Activated CD8-positive, alpha-beta T cell treated with anti-CD3 and anti-CD28 coated beads for 36 hours (primary cell): ENCODE measurements around the gene PDZD2. TPM values are rescaled to one million over a fixed set of nuclear protein-coding genes. Genes with fewer than 3 reads are reported as not detected.
A peak's percentile ranks its signal among the peaks of the same experiment; 100 is the strongest.

Source experiments
- ATAC-seq: fragments of 200-7000 bp; cut with Tn5 transposase; one replicate; pipeline ENCODE4 v1.10.0; 2021; ENCODE audit warnings: mild to moderate bottlenecking, moderate library complexity
- CTCF ChIA-PET: fragments of 350-600 bp; sonication (Branson Sonifier 250); formaldehyde crosslinking; loops from one replicate; lab custom pipeline; 2021; ENCODE audit warnings: antibody characterized with exemption; lab: Charles Lee
- POLR2A ChIA-PET: fragments of 350-600 bp; sonication (Branson Sonifier 250); formaldehyde crosslinking; loops from one replicate; lab custom pipeline; 2021; ENCODE audit warnings: antibody characterized with exemption; lab: Charles Lee
- DNase-seq: peaks from one replicate; pipeline ENCODE4 v3.0.0-alpha.2; 2020
- H3K27ac Mint-ChIP-seq: one replicate; pipeline ENCODE4 v1.8.0; 2021; ENCODE audit warnings: mild to moderate bottlenecking, mixed read lengths
- H3K27me3 Mint-ChIP-seq: one replicate; pipeline ENCODE4 v1.8.0; 2021; ENCODE audit warnings: mixed read lengths
- H3K36me3 Mint-ChIP-seq: one replicate; pipeline ENCODE4 v1.8.0; 2021; ENCODE audit warnings: low read depth, mixed read lengths
- H3K4me1 Mint-ChIP-seq: one replicate; pipeline ENCODE4 v1.8.0; 2021; ENCODE audit warnings: low read depth, mixed read lengths
- H3K4me3 Mint-ChIP-seq: one replicate; pipeline ENCODE4 v1.8.0; 2021; ENCODE audit warnings: mild to moderate bottlenecking, moderate library complexity, mixed read lengths
- H3K9me3 Mint-ChIP-seq: one replicate; pipeline ENCODE4 v1.8.0; 2021; ENCODE audit warnings: mixed read lengths
- CTCF ChIP-seq: fragments of 200-600 bp; IDR thresholded peaks from one replicate; pipeline ENCODE4 v1.8.0; 2022; ENCODE audit warnings: antibody characterized with exemption, mild to moderate bottlenecking
- intact Hi-C: fragments of 100-400 bp; cut with micrococcal nuclease; formaldehyde crosslinking; loops from one replicate; pipeline ENCODE4 v1.10.0; 2022
- total RNA-seq, 2 experiments: library from RNA; stranded (reverse); gene quantifications; one replicate each; pipeline ENCODE4 v1.2.3, GENCODE V29; 2021

The PDZD2 gene
- total RNA-seq, 2 experiments from 2014 or later = not detected

GRCh38 chr5:31853398-31854135 lies 214.6 kb downstream of the PDZD2 start:
- Mint-ChIP-seq H3K27me3 (peaks cover 16% of the 10 kb centered on the region), H3K36me3 (no peaks in the 10 kb centered on the region), H3K9me3 (no peaks in the 10 kb centered on the region), H3K27ac (no peak overlapping the region), H3K4me1 (peaks cover 19% of the 10 kb centered on the region), H3K4me3 (no peak overlapping the region)
- no peak for DNase-seq
- no peak for ATAC-seq
- ChIA-PET POLR2A (no interaction called here), CTCF (interaction anchor here (1.8 kb wide), 1 partner anchor 223 kb away, joined by 7 read pairs; no protein-coding TSS in a partner anchor)
- no peak for TF ChIP-seq CTCF
- intact Hi-C loops = no loop called here

- intact Hi-C loops = no loop called here
- CTCF ChIA-PET = interaction anchor here (1.8 kb wide), 1 partner anchor 222 kb away, joined by 7 read pairs; no protein-coding TSS in a partner anchor
- Mint-ChIP-seq H3K27me3 (peaks cover 16% of the 10 kb centered on the region), H3K4me1 (peaks cover 19% of the 10 kb centered on the region), H3K9me3 (peaks cover 6% of the 10 kb centered on the region), H3K27ac (no peak overlapping the region), H3K4me3 (peak overlapping the region; percentile 78), H3K36me3 (no peaks in the 10 kb centered on the region)
- POLR2A ChIA-PET = interaction anchor here (1.6 kb wide), 1 partner anchor 13 kb away, joined by 6 read pairs; no protein-coding TSS in a partner anchor
- TF ChIP-seq CTCF = no peak
- DNase-seq (peak; percentile 45), ATAC-seq (peak; percentile 65)
These were observed 215.5 kb downstream of the PDZD2 start for GRCh38 chr5:31854181-31855133.

GRCh38 chr5:31855134-31856040 lies 216.5 kb downstream of the PDZD2 start:
- POLR2A ChIA-PET = interaction anchor here (1.6 kb wide), 1 partner anchor 12 kb away, joined by 6 read pairs; no protein-coding TSS in a partner anchor
- peak; percentile 30 for ATAC-seq
- peak; percentile 32 for DNase-seq
- H3K4me1 Mint-ChIP-seq = peaks cover 19% of the 10 kb centered on the region
- no peak for TF ChIP-seq CTCF
- H3K27me3 Mint-ChIP-seq = peaks cover 16% of the 10 kb centered on the region
- peaks cover 2% of the 10 kb centered on the region for H3K36me3 Mint-ChIP-seq
- CTCF ChIA-PET = interaction anchor here (1.8 kb wide), 1 partner anchor 222 kb away, joined by 7 read pairs; no protein-coding TSS in a partner anchor
- intact Hi-C loops = no loop called here
- H3K27ac Mint-ChIP-seq = peak overlapping the region; percentile 3
- peaks cover 13% of the 10 kb centered on the region for H3K9me3 Mint-ChIP-seq
- peak overlapping the region; percentile 78 for H3K4me3 Mint-ChIP-seq

- ChIA-PET CTCF (no interaction called here), POLR2A (no interaction called here)
- peaks cover 22% of the 10 kb centered on the region for H3K4me1 Mint-ChIP-seq
- DNase-seq (no peak), ATAC-seq (no peak)
- no peak overlapping the region for H3K4me3 Mint-ChIP-seq
- no peak overlapping the region for H3K27ac Mint-ChIP-seq
- H3K9me3 Mint-ChIP-seq = peaks cover 17% of the 10 kb centered on the region
- TF ChIP-seq CTCF = no peak
- peaks cover 11% of the 10 kb centered on the region for H3K27me3 Mint-ChIP-seq
- intact Hi-C loops = no loop called here
- peaks cover 4% of the 10 kb centered on the region for H3K36me3 Mint-ChIP-seq
These were observed 220.2 kb downstream of the PDZD2 start for GRCh38 chr5:31859096-31859495.
